NT2/D1 (cell line): ENCODE data around the gene STARD4.

ENCODE experiments used
- DNase-seq: peaks from one replicate; pipeline ENCODE4 v3.0.0-alpha.2; 2011; ENCODE audit warnings: low read depth, low spot score
- H3K27me3 ChIP-seq: 2 replicates; pipeline ENCODE4 v1.6.0; 2011; ENCODE audit warnings: mild to moderate bottlenecking; ENCODE audit not compliant: insufficient read length, insufficient read depth
- H3K36me3 ChIP-seq: 2 replicates; pipeline ENCODE4 v1.6.1; 2011; ENCODE audit warnings: mild to moderate bottlenecking, low read length, mixed read lengths; ENCODE audit not compliant: insufficient read depth, insufficient read length
- H3K4me1 ChIP-seq: 2 replicates; pipeline ENCODE4 v1.5.1; 2011; ENCODE audit not compliant: insufficient read depth, insufficient read length
- H3K4me3 ChIP-seq: 2 replicates; pipeline ENCODE4 v1.5.1; 2011; ENCODE audit warnings: low read depth; ENCODE audit not compliant: insufficient read length
- H3K9ac ChIP-seq: 2 replicates; pipeline ENCODE4 v1.6.0; 2011; ENCODE audit warnings: low read depth; ENCODE audit not compliant: insufficient read length
- H3K9me3 ChIP-seq: 2 replicates; pipeline ENCODE4 v1.5.1; 2011; ENCODE audit warnings: mild to moderate bottlenecking, low read length; ENCODE audit not compliant: insufficient read depth
- SUZ12 ChIP-seq: IDR thresholded peaks from 2 replicates; pipeline ENCODE4 v1.6.1; 2011; ENCODE audit not compliant: insufficient read length, insufficient read depth; ENCODE audit errors: extremely low read depth
- YY1 ChIP-seq: IDR thresholded peaks from 2 replicates; pipeline ENCODE4 v1.6.1; 2011; ENCODE audit not compliant: insufficient read length, insufficient read depth
- ZNF274 ChIP-seq: IDR thresholded peaks from 2 replicates; pipeline ENCODE4 v1.6.1; 2011; ENCODE audit warnings: mild to moderate bottlenecking, low read depth, low read length

Gene STARD4

GRCh38 chr5:111545031-111545430 lies 32.7 kb upstream of the STARD4 start:
- Histone ChIP-seq H3K4me3 (no peak overlapping the region), H3K27me3 (no peaks in the 10 kb centered on the region), H3K9ac (no peak overlapping the region), H3K36me3 (no peaks in the 10 kb centered on the region), H3K9me3 (no peaks in the 10 kb centered on the region), H3K4me1 (no peaks in the 10 kb centered on the region)
- DNase-seq: no peak
- TF ChIP-seq YY1 (no peak), SUZ12 (no peak), ZNF274 (no peak)

- TF ChIP-seq ZNF274 (no peak), SUZ12 (no peak), YY1 (no peak)
- no peak overlapping the region for H3K4me3 ChIP-seq
- no peak for DNase-seq
- H3K9me3 ChIP-seq: 0 out of 2 replicates have a peak, but pooled peaks cover 5% of the 10 kb centered on the region
- no peaks in the 10 kb centered on the region for H3K36me3 ChIP-seq
- no peak overlapping the region for H3K9ac ChIP-seq
- H3K4me1 ChIP-seq: no peaks in the 10 kb centered on the region
- H3K27me3 ChIP-seq: no peaks in the 10 kb centered on the region
These were observed 25.0 kb upstream of the STARD4 start for GRCh38 chr5:111537141-111538024.

GRCh38 chr5:111535879-111536549 lies 23.7 kb upstream of the STARD4 start:
- 0 out of 2 replicates have a peak, but pooled peaks cover 5% of the 10 kb centered on the region for H3K9me3 ChIP-seq
- TF ChIP-seq SUZ12 (no peak), ZNF274 (no peak)
- no peak for DNase-seq
- no peak overlapping the region for H3K9ac ChIP-seq
- H3K4me1 ChIP-seq: no peaks in the 10 kb centered on the region
- H3K4me3 ChIP-seq: no peak overlapping the region
- no peaks in the 10 kb centered on the region for H3K27me3 ChIP-seq
- H3K36me3 ChIP-seq: no peaks in the 10 kb centered on the region

GRCh38 chr5:111532886-111533582 lies 20.7 kb upstream of the STARD4 start:
- Histone ChIP-seq H3K27me3 (no peaks in the 10 kb centered on the region), H3K9ac (no peak overlapping the region), H3K4me1 (no peaks in the 10 kb centered on the region), H3K4me3 (no peak overlapping the region), H3K36me3 (no peaks in the 10 kb centered on the region), H3K9me3 (0 out of 2 replicates have a peak, but pooled peaks cover 5% of the 10 kb centered on the region)
- no peak for DNase-seq
- TF ChIP-seq ZNF274: no peak
- TF ChIP-seq SUZ12: no peak
- TF ChIP-seq YY1: no peak

GRCh38 chr5:111530298-111530740 lies 18.0 kb upstream of the STARD4 start:
- Histone ChIP-seq H3K27me3 (no peaks in the 10 kb centered on the region), H3K9ac (no peak overlapping the region), H3K9me3 (0 out of 2 replicates have a peak, but pooled peaks cover 5% of the 10 kb centered on the region), H3K36me3 (no peaks in the 10 kb centered on the region), H3K4me1 (no peaks in the 10 kb centered on the region), H3K4me3 (no peak overlapping the region)
- no peak for DNase-seq
- TF ChIP-seq YY1 (no peak), SUZ12 (no peak), ZNF274 (no peak)

- H3K9ac ChIP-seq: no peak overlapping the region
- TF ChIP-seq SUZ12 (no peak), ZNF274 (no peak), YY1 (no peak)
- H3K36me3 ChIP-seq: no peaks in the 10 kb centered on the region
- H3K9me3 ChIP-seq: no peaks in the 10 kb centered on the region
- H3K4me1 ChIP-seq: no peaks in the 10 kb centered on the region
- H3K4me3 ChIP-seq: no peak overlapping the region
- no peak for DNase-seq
- no peaks in the 10 kb centered on the region for H3K27me3 ChIP-seq
These were observed 15.7 kb upstream of the STARD4 start for GRCh38 chr5:111528056-111528455.
